ENCODE measurements around the gene TTC33.

DNA sequence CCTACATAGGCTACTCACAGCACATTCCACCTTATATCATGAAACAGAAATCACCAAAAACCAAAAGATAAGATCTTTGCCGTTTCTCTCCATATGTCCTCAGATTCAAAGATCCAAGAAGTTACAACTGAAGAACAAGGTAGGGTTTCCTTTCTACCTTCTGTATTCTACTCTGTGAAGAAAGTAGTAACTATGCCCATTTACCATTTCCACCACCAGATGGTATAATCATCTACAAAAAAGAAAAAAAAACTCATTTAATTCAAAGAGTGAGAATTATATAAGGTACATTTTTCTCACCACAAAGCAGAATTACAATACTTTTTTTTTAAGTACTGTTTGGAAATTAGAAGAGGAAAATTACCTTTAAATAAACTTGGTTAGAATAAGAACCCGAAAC, 248.7 kb downstream of the TTC33 start:
- TF ChIP-seq, protein P1, sequence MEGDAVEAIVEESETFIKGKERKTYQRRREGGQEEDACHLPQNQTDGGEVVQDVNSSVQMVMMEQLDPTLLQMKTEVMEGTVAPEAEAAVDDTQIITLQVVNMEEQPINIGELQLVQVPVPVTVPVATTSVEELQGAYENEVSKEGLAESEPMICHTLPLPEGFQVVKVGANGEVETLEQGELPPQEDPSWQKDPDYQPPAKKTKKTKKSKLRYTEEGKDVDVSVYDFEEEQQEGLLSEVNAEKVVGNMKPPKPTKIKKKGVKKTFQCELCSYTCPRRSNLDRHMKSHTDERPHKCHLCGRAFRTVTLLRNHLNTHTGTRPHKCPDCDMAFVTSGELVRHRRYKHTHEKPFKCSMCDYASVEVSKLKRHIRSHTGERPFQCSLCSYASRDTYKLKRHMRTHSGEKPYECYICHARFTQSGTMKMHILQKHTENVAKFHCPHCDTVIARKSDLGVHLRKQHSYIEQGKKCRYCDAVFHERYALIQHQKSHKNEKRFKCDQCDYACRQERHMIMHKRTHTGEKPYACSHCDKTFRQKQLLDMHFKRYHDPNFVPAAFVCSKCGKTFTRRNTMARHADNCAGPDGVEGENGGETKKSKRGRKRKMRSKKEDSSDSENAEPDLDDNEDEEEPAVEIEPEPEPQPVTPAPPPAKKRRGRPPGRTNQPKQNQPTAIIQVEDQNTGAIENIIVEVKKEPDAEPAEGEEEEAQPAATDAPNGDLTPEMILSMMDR (IDR thresholded peaks at IDR 0.05): no peak
- no peak for TF ChIP-seq POLR2AphosphoS5 (IDR thresholded peaks at IDR 0.05)

Measured in suprapubic skin (tissue), 3 donors.